OCI-LY7 (cell line): ENCODE results near the gene STOM.

ENCODE experiments used
- CTCF ChIP-seq: fragments of 200-600 bp; sonication (generic); conservative IDR thresholded peaks from 2 replicates; pipeline ENCODE4 v1.5.1; 2014; ENCODE audit warnings: mild to moderate bottlenecking, antibody characterized with exemption, low read length, moderate library complexity, mixed read lengths
- EZH2phosphoT487 ChIP-seq: fragments of 200-600 bp; sonication (generic); IDR thresholded peaks from 2 replicates; pipeline ENCODE4 v1.6.1; 2018; ENCODE audit warnings: low read depth, borderline replicate concordance, mild to moderate bottlenecking, mixed run types, antibody characterized with exemption, low read length, moderate library complexity, mixed read lengths

- TF ChIP-seq CTCF (no peak), EZH2phosphoT487 (no peak)
Observed at GRCh38 chr9:121304707-121305106, 65.3 kb downstream of the STOM start.
